Body of pancreas (tissue), 4 donors: ENCODE results near the gene PTH1R. TPM values are rescaled to one million over a fixed set of nuclear protein-coding genes. Genes with fewer than 3 reads are reported as not detected.

Experiments used
- ATAC-seq: fragments of 150-250 bp; one replicate; pipeline ENCODE4 v1.9.1; 2016
- DNase-seq, 4 donors: peaks; one replicate each; pipeline ENCODE4 v3.0.0-alpha.2; 2019
- H3K27ac ChIP-seq, 4 donors: fragments of 200-600 bp; sonication (generic); 1 replicate in 3 of 4; 2 replicates in 1 of 4; pipeline versions ENCODE4 v1.5.1 to v1.6.1; 2016 to 2019; ENCODE audit warnings: mild to moderate bottlenecking in 1 of 4, mixed read lengths in 1 of 4, moderate library complexity in 1 of 4
- H3K27me3 ChIP-seq, 2 donors: fragments of 200-600 bp; sonication (generic); one replicate each; pipeline ENCODE4 v1.6.0; 2016; ENCODE audit warnings: mild to moderate bottlenecking in 1 of 2
- H3K36me3 ChIP-seq, 2 donors: fragments of 200-600 bp; sonication (generic); replicated peaks in 1 of 2; 2 replicates each; pipeline ENCODE4 v1.5.1; 2016; ENCODE audit warnings: low read depth in 2 of 2; ENCODE audit not compliant: insufficient read depth in 1 of 2
- H3K4me1 ChIP-seq: fragments of 200-600 bp; sonication (generic); one replicate; pipeline ENCODE4 v1.6.0; 2016
- H3K4me3 ChIP-seq, 2 donors: fragments of 200-600 bp; sonication (generic); 1 replicate in 1 of 2; 2 replicates in 1 of 2; pipeline ENCODE4 v1.5.1; 2016 to 2019
- H3K9me3 ChIP-seq, 3 donors: fragments of 200-600 bp; sonication (generic); 1 replicate in 2 of 3; 2 replicates in 1 of 3; pipeline ENCODE4 v1.5.1; 2016
- CTCF ChIP-seq, 7 experiments: fragments of 450-650 bp in 4 of 7; fragments of 200-600 bp in 3 of 7; sonication (generic) in 3 of 7; IDR thresholded peaks; one replicate each; pipeline ENCODE4 v1.5.1; 2016 to 2019; ENCODE audit warnings: antibody characterized with exemption in 7 of 7
- POLR2A ChIP-seq, 3 donors: fragments of 450-650 bp; IDR thresholded peaks; one replicate each; pipeline ENCODE4 v1.6.1; 2016; ENCODE audit warnings: antibody characterized with exemption in 3 of 3, mild to moderate bottlenecking in 2 of 3
- WGBS, 2 donors: methylation state at CpG; one replicate each; pipeline ENCODE4 v1.1.5; 2017; 5-methylcytosine and 5-hydroxymethylcytosine counted together
- intact Hi-C: fragments of 100-400 bp; cut with DNase I; formaldehyde crosslinking; loops from one replicate; pipeline ENCODE4 v1.15.1; 2023
- total RNA-seq, 2 donors: library from RNA; depleted of rRNA; stranded (reverse); fragments of >200 nt; gene quantifications; one replicate each; pipeline ENCODE4 v1.1.0, GENCODE V29; 2016

Gene PTH1R
- total RNA-seq, 2 donors from 2014 or later: 1.8 to 8.2 TPM

- no peak overlapping the region for H3K27ac ChIP-seq
- WGBS, 2 donors: 71 to 77% methylated on average over 11 to 13 of the region's 13 CpGs
- no peaks in the 10 kb centered on the region for H3K9me3 ChIP-seq
- no peak overlapping the region for H3K4me3 ChIP-seq
- no peak for TF ChIP-seq CTCF (IDR thresholded peaks at IDR 0.05)
- no peak for TF ChIP-seq POLR2A (IDR thresholded peaks at IDR 0.05)
- ATAC-seq (no peak), DNase-seq (peak in 1 of 4 donors; percentile 1)
- peaks cover 1% of the 10 kb centered on the region for H3K4me1 ChIP-seq
- intact Hi-C loops: no loop called here
- H3K27me3 ChIP-seq: no peaks in the 10 kb centered on the region
- H3K36me3 ChIP-seq: no peaks in the 10 kb centered on the region
Observed at GRCh38 chr3:46851364-46852333, 25.9 kb upstream of the PTH1R start.

GRCh38 chr3:46852334-46852720 lies 25.2 kb upstream of the PTH1R start:
- no peak overlapping the region for H3K27ac ChIP-seq
- intact Hi-C loops: no loop called here
- H3K4me1 ChIP-seq: no peaks in the 10 kb centered on the region
- 91% methylated on average over 8 to 9 of the region's 9 CpGs for WGBS, 2 donors
- DNase-seq (no peak), ATAC-seq (no peak)
- TF ChIP-seq CTCF (IDR thresholded peaks at IDR 0.05) (no peak), POLR2A (IDR thresholded peaks at IDR 0.05) (no peak)
- H3K36me3 ChIP-seq: no peaks in the 10 kb centered on the region
- no peaks in the 10 kb centered on the region for H3K27me3 ChIP-seq
- H3K9me3 ChIP-seq: no peaks in the 10 kb centered on the region
- no peak overlapping the region for H3K4me3 ChIP-seq

- TF ChIP-seq POLR2A (IDR thresholded peaks at IDR 0.05): no peak
- TF ChIP-seq CTCF (IDR thresholded peaks at IDR 0.05): no peak
- H3K27me3 ChIP-seq: no peaks in the 10 kb centered on the region
- intact Hi-C loops: no loop called here
- H3K9me3 ChIP-seq: no peaks in the 10 kb centered on the region
- no peak for ATAC-seq
- no peak overlapping the region for H3K27ac ChIP-seq
- peak; percentile 0 to 4 (median 1) for DNase-seq
- WGBS, 2 donors: 88% methylated on average over 2 of the region's 2 CpGs; no CpG with 5 or more reads in 1 of the 2 donors
- H3K36me3 ChIP-seq: no peaks in the 10 kb centered on the region
- H3K4me1 ChIP-seq: no peaks in the 10 kb centered on the region
- H3K4me3 ChIP-seq: no peak overlapping the region
Observed at GRCh38 chr3:46852839-46853355, 24.6 kb upstream of the PTH1R start.

GRCh38 chr3:46853441-46854415 lies 23.8 kb upstream of the PTH1R start:
- no peak for TF ChIP-seq POLR2A (IDR thresholded peaks at IDR 0.05)
- no peak for TF ChIP-seq CTCF (IDR thresholded peaks at IDR 0.05)
- no peaks in the 10 kb centered on the region for H3K27me3 ChIP-seq
- no peak overlapping the region for H3K4me3 ChIP-seq
- intact Hi-C loops: no loop called here
- H3K27ac ChIP-seq: no peak overlapping the region
- H3K36me3 ChIP-seq: no peaks in the 10 kb centered on the region
- H3K4me1 ChIP-seq: no peaks in the 10 kb centered on the region
- ATAC-seq (no peak), DNase-seq (peak in 3 of 4 donors; percentile 0 to 5 (median 1))
- WGBS, 2 donors: 62 to 74% methylated on average over 8 to 15 of the region's 15 CpGs
- H3K9me3 ChIP-seq: no peaks in the 10 kb centered on the region
